NCI-H2227 treated with DMSO at 0.1 percent for 48 hours (cell line): ENCODE data around the gene GID8.

ENCODE experiments used
- DNase-seq: peaks from one replicate; lab custom pipeline; 2025; lab: John Stamatoyannopoulos, UW

The GID8 gene

DNA sequence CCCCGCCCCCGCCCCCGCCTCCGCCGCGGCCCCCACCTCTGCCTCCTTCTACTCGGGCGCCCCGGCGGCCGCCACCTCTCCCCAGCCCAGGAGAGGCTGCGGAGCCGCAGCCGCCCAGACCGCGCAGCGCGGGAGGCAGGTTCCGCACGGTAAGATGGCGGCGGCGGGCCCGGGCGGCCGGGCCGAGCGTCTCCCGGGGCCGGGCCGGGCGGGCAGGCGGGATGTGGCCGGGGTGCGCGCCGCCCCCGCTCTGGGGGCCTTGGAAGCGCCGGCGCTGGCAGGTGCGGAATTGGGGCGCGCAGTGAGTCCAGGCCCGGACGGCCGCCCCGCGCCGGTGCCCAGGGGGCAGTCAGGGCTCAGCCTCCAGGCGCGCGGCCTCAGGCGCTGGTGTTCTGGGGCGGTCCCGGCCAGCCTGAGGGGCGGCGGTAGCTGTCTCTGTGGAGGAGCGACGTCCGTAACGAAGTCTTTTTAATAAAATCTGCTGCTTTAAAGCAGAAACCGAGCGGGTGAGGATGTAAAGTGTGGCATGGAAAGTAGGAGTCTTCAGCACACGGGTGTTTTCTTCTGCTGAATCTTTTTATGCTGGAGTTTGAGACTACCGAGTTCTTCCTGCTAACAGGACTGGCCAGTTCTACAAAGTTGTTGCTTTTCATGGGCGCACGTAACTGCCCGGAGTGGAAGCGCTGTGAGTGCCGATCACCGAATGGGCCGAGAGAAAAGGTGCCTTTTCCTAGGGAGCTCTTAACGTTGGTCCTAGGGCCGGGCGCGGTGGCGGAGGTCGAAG, at the start of gene GID8:
GID8 (plus strand) TSS at position 43 of the 784 bp plus-strand sequence. CDS start 3,356 bp downstream, outside the sequence.
- DNase-seq, result no peak

DNA sequence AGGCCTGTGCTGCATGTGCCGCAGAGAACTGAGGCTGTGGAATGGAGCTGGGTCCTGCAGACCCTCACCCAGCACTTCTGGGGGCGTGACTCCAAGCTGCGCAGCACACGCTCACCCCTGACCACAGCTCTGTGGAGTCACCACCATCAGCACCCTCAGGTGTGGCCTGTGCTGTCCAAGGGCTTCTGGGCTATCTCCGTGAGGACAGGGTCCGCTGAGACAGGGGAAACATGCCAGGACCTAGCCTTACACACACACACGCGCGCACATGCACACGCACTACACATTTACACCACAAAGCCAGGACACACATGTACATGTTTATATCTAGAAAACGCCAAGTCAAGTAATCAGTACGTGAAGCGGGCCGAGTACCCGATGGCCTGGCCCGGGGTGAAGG, 49.5 kb upstream of the GID8 start:
- no peak for DNase-seq

DNA sequence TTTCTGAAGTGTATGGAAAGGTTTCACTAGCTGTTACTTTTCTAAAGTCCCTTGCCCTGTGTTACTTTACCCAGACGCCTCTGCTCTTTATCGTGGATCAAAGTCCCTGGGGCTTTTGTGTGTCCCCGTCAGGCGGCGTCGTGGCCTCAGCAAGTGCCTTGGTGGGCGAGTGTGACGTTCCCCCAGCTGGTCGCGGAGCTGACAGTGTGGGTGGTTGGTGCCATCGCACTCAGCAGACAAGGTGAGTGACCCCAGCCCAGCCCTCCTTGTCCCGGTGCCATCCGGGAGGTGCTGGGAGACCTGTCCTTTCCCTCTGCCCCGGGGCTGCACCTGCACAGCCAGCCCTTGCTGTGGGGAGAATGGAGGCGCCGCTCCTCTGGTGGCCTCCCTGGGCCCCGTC, 49.0 kb upstream of the GID8 start:
- no peak for DNase-seq

DNA sequence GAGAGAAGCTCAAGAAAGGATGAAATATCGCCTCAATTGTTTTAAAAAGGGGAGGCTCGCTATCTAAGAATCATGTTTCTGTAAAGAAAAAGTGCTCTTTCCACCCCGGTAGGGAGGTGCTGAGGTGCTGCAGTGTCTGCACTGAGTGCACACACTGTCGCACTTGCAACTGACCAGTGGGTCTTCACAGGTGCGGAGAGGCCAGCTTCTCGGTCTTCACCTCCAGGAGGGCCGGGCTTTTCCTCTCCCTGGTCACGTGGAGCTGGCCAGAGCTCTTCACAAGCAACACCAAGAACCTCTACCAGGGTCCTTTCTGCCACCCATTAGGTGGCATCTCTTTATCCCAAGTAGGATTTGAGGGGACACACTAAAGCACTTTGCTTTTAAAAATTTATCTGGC, 48.5 kb upstream of the GID8 start:
- no peak for DNase-seq

DNA sequence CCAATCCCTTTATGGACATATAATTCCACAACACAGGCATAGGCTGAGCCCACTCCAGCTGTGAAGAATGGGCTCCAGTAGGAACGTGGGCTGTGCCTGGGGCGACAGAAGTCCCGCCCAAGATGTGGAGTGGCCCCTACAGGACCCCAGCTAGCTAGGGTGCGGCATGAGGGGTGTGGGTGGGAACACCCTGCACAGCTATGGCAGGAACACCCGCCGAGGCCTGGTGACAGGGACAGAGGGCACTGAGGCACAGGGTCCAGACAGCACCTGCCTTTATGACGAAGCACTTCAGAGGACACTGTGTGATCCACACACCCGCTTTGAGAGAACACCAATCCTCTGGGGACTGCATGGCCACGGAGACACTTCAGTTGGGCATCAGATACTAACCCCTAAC, 48.1 kb upstream of the GID8 start:
- no peak for DNase-seq

DNA sequence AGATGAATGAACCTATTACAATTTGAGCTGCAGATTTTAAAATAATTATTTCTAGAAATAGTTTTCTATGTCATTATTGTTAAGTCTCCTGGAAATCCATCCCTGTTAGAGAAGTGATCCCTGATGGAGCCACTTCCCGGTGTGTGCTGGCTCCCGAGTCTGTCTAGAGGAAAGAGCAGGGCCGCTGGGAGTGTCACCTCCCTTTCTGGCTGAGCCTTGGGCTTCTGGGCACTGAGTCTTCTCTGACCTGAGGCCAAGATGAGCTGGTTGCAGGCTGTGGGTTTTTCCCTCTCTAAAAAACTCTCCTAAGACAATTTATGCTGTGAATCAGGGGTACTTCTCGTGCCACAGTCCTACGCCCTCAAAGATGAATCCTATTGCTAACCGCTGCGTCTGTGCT, 47.5 kb upstream of the GID8 start:
- no peak for DNase-seq

DNA sequence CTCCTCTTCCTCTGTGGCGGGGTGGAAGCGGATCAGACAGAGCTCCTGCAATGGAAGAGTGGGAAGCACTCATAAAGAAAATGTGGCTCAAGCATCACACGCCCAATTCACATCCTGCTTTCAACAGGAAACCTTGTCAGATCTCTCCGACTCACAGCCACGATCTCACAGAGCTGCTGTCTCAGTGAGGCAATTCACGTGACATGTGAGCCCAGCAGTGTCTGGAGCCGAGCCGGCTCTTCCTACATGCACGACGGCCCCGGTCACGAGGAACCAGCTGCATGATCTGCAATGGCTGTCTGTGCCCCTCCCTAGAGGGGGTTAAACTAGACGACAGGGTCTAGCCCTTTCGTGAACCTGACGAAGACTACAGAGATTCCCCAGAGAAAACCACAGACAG, 46.8 kb upstream of the GID8 start:
- no peak for DNase-seq

DNA sequence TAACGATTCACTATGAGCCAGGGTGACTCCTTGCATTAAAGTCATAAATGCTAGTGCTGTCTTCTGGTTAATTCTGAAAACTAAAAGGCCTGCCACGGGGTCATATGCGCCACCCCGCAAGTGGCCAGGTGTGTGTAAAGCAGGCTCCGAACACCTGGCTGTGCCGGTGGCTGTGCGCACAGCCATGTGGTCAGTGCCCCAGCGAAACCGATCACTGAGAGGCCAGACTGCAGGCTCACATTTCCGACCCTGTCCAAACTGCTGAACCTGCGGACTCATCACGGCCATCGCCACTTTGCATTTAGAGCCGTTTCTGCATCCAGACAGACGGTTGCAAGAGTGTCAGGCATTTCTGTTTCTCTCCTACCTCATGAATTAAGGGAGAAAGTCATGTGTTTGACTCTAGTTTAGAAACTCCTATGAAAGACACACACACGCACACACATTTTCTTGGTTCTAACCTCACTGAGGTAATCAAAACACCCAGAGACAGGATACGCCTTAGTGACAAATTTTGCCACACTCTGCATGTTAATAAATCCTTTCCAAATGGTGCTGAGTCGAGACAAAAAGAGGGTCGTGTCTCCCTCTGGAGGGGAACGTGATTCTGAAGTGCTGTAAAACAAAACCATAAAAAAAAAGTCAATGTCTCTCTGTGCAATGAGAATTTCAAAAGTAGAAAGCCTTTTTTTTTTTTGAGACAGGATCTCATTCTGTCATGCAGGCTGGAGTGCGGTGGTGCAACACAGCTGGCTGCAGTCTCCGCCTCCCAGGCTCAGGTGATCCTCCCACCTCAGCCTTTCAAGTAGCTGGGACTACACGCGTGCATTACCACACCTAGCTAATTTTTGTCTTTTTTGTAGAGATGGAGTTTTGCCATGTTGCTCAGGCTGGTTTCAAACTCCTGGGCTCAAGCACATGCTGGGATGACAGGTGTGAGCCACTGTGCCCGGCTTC, 45.3 kb upstream of the GID8 start:
- DNase-seq, result no peak

DNA sequence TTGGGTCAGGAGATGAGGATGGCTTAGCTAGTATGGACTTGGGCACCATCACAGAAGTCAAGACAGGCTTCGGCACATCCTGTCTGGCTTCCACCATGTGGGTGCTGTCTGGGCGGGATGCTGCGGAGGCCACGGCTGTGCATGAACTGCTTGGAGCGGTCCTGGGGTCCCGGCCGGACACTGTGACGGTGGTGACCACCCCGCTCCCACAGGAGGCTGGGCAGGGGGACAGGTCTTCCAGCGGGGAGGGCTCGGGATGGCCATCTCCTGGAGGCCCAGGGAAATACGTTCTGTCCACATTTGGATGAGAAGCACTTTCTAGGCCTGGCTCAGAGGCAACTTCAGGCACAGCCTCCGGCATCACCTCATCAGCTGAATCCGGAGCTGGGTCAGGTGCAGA, 44.2 kb upstream of the GID8 start:
- DNase-seq, result no peak

DNA sequence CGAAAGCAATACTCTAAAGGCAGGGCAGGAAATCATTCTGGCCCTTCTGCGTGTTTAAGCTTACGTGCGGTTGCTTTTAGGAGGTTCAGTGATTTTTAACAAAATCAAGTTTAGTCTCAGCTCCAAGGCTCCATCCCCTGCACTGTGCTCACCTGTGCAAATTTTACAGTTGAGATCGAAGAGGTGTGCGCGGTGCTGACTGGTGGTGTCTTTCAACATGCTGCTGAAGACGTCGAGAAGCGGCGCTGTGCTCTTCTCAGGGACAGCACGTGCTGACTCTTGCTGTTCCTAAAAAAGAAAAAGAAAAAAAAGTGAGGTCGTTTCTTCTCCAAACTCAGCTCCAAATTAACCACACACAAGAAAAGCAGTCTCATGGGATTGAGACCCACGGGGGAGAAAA, 43.7 kb upstream of the GID8 start:
- DNase-seq, result no peak

DNA sequence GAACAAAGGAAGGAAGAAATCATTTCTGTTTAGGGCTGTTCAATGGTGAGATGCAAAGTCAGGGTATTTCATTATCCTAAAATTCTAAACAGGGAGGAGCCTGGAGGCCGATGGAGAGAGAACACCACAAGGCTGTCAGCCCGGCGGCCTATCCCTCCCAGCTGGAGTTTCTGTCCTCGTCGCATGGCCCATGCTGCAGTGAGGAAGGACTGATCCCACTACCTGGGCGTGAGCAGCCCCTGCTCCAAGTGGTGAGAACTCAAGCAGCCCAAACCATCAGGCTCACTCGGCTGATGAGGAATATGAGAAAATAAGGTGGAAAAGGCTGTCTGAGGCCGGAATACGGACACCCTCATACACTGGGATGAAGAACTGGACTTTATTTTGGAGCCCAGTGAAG, 42.4 kb upstream of the GID8 start:
- DNase-seq, result no peak

DNA sequence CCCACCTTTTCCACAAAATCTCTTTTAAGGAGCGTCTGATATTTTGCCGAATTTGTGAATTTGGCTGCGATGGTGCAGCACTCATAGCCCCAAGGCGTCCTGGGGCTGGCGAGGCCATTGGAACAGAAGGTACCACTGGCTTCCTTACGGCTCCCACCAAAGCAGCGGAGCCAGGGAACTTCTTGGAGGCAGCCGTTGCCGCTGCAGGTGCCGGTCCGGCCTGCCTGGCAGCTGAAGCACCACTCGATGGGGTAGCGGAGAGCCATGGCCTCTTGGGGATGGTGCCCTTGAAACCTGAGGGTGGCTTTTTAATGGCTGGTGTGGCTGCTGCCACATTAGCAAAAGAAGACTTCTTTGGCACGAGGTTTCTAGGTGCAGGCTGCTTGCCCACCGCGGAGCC, 41.4 kb upstream of the GID8 start:
- no peak for DNase-seq

DNA sequence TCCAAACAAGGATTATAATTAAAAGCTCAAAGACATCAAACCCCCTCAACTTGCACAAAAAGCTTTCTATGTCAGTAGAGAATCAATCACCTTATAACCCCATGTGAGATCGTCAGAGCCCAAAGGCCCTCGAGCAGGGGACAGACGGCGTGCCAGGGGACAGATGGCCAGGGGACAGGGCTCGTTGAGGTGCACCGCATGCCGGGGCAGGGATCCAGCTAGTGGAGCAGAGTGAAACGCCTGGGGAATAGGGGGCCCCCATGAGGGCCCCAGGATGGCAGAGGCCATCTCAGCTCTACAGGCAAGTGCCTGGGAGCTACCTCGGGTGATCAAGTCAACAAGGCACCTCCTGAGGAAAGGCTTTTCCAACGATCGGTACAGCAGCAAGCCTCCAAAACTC, 40.3 kb upstream of the GID8 start:
- DNase-seq, result no peak

DNA sequence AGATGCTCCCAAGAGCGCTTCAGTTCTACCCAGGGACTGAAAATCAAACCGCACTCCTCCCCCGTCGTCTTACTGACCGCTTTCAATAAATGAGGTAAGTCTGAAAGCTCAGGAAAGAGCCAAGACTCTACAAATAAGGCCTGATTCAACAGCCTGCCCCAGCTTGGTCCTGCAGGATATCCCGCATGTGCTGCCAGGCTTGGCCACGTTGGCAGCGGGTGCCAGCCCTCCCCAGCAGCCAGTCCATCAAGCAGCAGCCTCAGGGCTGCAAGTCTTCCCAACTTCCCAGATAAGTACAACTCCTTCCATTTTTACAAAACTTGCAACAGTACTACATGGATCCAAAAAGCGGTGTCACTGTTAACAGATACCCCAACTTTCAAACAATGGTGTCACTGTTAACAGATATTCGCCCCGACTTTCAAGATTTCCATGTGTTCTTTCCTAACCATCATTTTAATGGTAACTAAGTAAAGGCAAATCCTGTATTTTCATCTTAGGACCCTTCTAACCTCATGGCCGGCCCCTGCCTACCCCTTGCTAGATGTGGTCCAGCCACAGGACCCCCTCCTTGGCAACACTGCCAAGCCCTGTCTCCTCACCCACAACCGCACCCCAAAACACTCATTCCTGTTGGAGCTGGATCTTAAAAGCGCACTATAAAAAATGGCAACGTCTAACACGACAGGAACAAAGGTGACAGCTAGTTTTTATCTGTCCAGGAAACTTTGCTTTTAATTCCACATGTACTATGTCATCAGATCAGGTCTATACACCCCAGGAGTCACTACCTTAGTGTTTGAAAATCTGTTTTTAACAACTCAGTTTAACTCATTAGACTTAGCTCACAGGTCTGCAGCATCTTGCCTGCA, 39.6 kb upstream of the GID8 start:
- no peak for DNase-seq

DNA sequence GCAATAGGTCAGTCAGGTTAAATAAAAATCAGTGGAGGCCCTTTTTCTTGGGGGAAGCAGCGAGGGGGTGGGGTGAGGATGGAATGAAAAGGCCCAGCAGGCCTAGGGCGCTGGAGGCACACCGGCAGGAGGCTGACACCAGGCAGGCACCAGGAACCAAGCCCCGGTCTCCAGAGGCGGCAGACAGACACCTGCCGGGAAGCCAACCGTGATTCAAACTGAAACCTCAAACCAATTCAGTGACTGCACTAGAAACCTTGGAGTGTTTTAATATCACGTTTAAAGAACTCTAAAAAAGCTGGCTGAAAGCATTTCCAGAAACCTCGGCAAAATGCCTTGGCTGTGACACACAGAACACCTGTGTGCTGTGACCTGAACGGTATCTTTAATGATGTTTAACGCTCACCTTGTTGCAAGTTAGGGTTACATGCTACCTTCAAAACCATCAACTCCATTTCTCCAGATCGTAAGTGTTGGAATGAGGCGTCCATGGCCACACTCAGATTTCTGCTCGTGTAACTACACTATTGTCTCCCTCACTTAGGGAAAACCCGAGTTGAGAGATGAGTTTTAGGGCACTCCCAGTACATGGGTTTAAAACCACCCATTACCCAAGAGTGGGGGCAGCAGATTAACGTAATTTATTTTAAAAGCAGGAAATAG, 38.8 kb upstream of the GID8 start:
- DNase-seq, result no peak

DNA sequence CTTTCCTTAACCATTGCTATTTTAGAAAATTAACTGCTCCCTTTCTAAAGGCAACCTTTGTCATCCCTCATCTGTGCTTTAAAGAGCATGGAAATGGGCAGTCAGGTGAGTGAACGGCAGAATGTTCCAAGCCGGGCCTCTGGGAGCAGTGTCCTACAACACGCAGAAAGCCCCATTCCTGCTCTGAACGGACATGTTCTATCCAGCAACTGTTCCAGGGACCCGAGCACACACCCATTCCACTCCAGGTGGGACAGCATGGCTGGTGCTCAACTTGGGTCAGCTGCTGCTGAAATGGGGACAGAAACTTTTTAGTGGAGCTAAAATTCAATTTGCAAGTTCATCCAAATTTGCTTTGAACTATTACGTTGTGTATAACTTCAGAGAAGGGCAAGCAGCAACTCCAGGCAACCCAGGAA, 38.3 kb upstream of the GID8 start:
- peak; percentile 36 for DNase-seq

DNA sequence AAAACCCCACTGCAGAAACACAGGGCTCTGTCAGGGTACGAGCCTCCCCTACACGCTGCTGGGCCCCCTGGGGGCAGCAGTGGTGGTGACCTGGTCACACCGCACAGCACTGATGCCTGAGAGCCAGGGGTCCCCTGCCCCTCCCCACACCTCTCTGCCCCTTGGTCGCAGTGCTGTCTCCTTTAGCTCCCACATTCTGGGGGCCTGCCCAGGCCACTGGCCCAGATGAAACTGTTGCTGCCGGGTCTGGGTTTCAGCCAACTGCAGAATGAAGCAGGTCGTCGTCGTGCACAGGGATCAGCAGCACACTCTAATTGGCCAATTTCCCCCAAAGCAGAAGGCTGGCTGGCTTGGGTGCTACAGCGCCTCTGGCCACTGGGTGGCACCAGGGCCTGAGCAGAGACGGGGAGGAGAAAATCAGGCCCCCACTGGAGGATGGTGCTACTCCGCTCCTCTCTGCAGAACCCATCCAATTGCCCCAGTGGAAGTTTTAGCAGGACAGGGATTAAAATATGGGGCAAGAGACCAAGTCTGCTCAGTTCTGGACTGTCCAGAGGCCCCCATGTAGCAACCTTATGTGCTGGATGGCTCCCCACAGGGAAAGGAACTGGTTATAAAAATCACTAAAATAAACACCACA, 37.8 kb upstream of the GID8 start:
- peak; percentile 80 for DNase-seq

DNA sequence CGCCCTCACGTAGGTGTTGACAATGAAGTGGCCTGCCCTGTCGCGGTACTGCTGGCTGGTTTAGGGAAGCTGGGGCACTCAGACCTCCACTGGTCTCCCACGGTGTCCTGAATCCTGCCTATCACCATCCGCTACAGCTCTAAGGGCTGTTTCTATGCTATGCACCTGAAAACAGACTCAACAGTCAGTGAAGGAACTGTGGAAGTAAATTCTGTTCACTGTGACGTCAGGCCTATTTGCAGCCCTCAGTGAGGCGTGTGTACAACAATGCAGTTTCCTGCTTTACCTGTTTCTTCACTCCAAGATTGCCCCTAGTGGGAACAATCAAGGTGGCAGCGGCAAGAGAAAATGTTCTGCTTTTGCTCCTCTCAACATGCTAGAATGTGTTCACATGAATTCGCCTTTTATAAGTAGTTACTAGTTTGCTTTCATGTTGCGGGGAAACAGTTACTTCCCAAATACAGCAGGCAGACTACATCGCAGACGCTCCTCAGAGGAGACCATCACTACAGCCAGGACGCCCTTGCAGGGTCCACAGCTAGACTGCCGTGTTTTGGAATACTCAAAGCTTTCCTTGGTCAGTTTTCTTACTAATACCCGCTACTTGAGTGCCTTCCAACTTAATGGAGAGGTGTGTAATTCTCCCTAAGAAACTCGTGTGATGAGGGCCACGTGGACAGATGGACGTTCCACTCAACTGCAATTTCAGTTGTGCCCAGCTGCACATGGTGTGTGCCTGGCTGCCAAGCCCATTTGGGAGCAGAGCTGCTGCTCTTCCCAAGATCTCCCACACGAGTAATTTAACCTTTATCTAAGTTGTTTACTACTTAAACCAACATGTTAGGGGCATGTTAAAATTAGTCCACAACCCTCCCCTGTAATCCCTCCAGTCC, 37.0 kb upstream of the GID8 start:
- peak; percentile 61 for DNase-seq

DNA sequence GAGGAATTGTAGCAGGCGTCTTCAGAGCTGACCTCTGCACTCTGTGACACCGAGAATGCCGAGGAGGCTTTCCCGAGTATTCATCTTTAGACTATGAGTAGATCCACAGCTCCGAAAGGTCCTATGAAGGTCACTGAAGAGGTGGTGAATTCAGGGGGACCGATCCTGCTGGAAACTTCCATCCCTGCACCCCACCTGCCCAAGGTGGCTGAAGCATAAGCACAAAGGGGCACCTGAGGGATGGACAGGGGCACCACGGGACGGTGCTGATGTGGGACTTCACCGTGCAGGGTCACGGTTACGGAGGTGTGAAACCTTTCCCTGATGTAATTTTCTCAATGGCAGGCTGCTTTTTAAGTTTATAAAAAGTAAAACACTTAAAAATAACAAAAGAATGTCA, 36.1 kb upstream of the GID8 start:
- no peak for DNase-seq
